HL-60 (cell line): Measurements from ENCODE around the gene ANGPTL2.

Source experiments
- DNase-seq, 2 experiments: peaks; one replicate each; pipeline ENCODE4 v3.0.0-alpha.2; 2010 to 2020; ENCODE audit warnings: low read depth in 1 of 2, low spot score in 1 of 2
- H3K27ac ChIP-seq: fragments of 250-450 bp; sonication (Bioruptor Pico); replicated peaks from 2 replicates; pipeline ENCODE4 v1.5.1; 2020; ENCODE audit warnings: mild to moderate bottlenecking, moderate library complexity
- H3K27me3 ChIP-seq: fragments of 250-450 bp; sonication (Bioruptor Pico); 2 replicates; pipeline ENCODE4 v1.5.1; 2021; ENCODE audit warnings: mild to moderate bottlenecking, moderate library complexity; ENCODE audit not compliant: insufficient read depth, poor library complexity, severe bottlenecking
- H3K4me3 ChIP-seq: replicated peaks from 2 replicates; pipeline ENCODE4 v1.5.1; 2011; ENCODE audit warnings: mild to moderate bottlenecking, control low read depth, low read length; ENCODE audit not compliant: insufficient read depth
- CTCF ChIP-seq: IDR thresholded peaks from one replicate; pipeline ENCODE4 v1.5.1; 2011; ENCODE audit warnings: low read length, control low read depth, inconsistent platforms; ENCODE audit not compliant: insufficient read depth
- GABPA ChIP-seq: IDR thresholded peaks from 2 replicates; pipeline ENCODE4 v1.6.1; 2012; ENCODE audit warnings: low read depth
- POLR2AphosphoS5 ChIP-seq: IDR thresholded peaks from 2 replicates; pipeline ENCODE4 v1.6.1; 2012; ENCODE audit warnings: low read depth
- REST ChIP-seq: IDR thresholded peaks from 2 replicates; pipeline ENCODE4 v1.6.1; 2012; ENCODE audit warnings: low read depth; ENCODE audit not compliant: insufficient replicate concordance
- SPI1 ChIP-seq: IDR thresholded peaks from 2 replicates; pipeline ENCODE4 v1.6.1; 2012; ENCODE audit warnings: low read depth, mild to moderate bottlenecking, borderline replicate concordance

The ANGPTL2 gene

GRCh38 chr9:127169575-127169883 is 47.1 kb upstream of the ANGPTL2 start:
- no peak for TF ChIP-seq GABPA
- TF ChIP-seq SPI1 = no peak
- TF ChIP-seq POLR2AphosphoS5 = no peak
- TF ChIP-seq REST = no peak
- no peak for TF ChIP-seq CTCF
- H3K4me3 ChIP-seq = no peak overlapping the region
- DNase-seq = no peak
- no peak overlapping the region for H3K27ac ChIP-seq
- no peaks in the 10 kb centered on the region for H3K27me3 ChIP-seq

GRCh38 chr9:127168756-127169574 is 46.5 kb upstream of the ANGPTL2 start:
- no peak overlapping the region for H3K27ac ChIP-seq
- TF ChIP-seq POLR2AphosphoS5 (no peak), GABPA (no peak), SPI1 (no peak), CTCF (no peak), REST (no peak)
- DNase-seq = no peak
- H3K27me3 ChIP-seq = no peaks in the 10 kb centered on the region
- H3K4me3 ChIP-seq = no peak overlapping the region

- no peak overlapping the region for H3K27ac ChIP-seq
Measured at GRCh38 chr9:127167560-127168326, 45.3 kb upstream of the ANGPTL2 start.

GRCh38 chr9:127166651-127167524 is 44.5 kb upstream of the ANGPTL2 start:
- TF ChIP-seq REST = no peak
- TF ChIP-seq POLR2AphosphoS5 = no peak
- TF ChIP-seq CTCF = no peak
- TF ChIP-seq SPI1 = no peak
- no peak for TF ChIP-seq GABPA
- H3K27ac ChIP-seq = no peak overlapping the region
- H3K4me3 ChIP-seq = no peak overlapping the region
- H3K27me3 ChIP-seq = no peaks in the 10 kb centered on the region
- DNase-seq = no peak

More at GRCh38 chr9:127167560-127168326, 45.3 kb upstream of the ANGPTL2 start:
- TF ChIP-seq SPI1 (no peak), POLR2AphosphoS5 (no peak)
- no peak for DNase-seq
- H3K4me3 ChIP-seq = no peak overlapping the region
- H3K27me3 ChIP-seq = no peaks in the 10 kb centered on the region
